GM12892 (cell line): ENCODE data around the gene RSPO4.

Experiments
- POLR2A ChIP-seq: IDR thresholded peaks from 2 replicates; pipeline ENCODE4 v1.6.1; 2011; ENCODE audit warnings: low read depth, low read length, control low read depth
- POLR2AphosphoS5 ChIP-seq: IDR thresholded peaks from 2 replicates; pipeline ENCODE4 v1.6.1; 2011; ENCODE audit warnings: low read depth, low read length, control low read depth
- TAF1 ChIP-seq: IDR thresholded peaks from 2 replicates; pipeline ENCODE4 v1.6.1; 2011; ENCODE audit warnings: low read depth, mild to moderate bottlenecking, control low read depth, low read length, borderline replicate concordance

- TF ChIP-seq TAF1, result no peak
- TF ChIP-seq POLR2AphosphoS5, result no peak
- TF ChIP-seq POLR2A, result no peak
Measured at GRCh38 chr20:1013566-1014340, 11.6 kb upstream of the RSPO4 start.
